Measurements from ENCODE around the gene LCA5.
"Not testable (repeated sequence)": the region's sequence is repeated elsewhere in the genome, so short reads cannot be mapped to it uniquely, and the experiment has no call there.

LCA5 gene

DNA sequence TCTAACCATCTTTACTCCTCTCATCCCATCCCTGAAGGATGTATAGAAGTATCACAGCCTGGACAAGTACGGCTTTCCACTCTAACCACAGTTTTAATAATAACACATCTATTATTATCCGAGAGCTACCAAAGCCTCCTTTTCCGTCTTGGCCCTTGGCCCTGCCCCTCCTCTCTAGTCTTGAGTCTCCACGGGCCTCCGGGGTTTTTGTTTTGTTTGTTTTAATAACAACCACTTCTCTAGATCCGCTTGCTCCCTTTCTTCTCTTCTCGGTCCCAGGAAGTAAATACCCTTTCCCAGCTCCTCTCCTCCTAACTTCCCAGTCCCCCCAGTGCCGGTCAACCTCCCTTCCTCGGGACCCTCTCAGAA, 661 bp downstream of the LCA5 start:
- DNase-seq, result no peak

DNA sequence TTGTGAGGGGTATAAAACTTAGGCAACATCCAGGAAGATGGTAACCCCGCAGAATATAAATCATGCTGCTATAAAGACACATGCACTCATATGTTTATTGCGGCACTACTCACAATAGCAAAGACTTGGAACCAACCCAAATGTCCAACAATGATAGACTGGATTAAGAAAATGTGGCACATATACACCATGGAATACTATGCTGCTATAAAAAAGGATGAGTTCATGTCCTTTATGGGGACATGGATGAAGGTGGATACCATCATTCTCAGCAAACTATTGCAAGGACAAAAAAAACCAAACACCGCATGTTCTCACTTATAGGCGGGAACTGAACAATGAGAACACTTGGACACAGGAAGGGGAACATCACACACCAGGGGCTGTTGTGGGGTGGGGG, 7.7 kb downstream of the LCA5 start:
- not testable (repeated sequence) for DNase-seq

GRCh38 chr6:79526897-79527296, 10.3 kb downstream of the LCA5 start:
- DNase-seq, result no peak

DNA sequence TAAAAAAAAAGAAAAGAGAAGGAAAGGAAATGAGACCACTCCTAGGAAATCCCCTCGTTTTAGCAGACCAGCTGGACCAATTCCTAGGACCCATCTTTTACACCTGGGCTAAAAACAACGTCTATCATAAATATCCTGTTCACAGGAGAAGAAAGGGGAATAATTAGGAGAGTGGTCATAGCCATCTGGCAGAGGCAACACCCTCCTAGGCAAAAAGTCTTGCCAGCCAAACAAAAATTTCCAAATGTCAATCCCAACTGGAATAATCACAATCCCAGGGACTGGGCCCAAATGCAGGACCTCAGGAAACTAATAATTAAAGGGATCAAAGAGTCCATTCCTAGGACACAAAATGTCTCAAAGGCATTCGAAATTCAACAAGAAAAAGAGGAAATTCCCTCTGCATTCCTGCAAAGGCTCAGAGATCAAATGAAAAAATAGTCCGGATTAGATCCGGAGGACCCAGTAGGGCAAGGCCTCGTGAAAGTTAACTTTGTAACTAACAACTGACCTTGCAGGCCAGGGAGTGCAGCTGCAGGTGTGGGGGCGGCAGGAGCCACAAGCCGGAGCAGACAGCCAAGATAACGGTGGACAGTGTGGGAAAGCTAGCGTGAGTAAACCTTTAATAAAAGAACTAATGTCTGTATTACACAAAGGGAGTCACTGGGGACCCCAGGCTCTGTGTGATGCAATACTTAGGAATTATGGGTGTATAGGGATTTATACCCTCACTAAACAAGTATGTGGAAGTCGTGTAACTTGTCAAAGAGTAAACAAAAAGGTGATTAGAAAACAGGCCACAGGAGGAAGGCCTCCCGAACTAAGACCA, 11.7 kb downstream of the LCA5 start:
- no peak for DNase-seq

GRCh38 chr6:79524065-79524464, 13.2 kb downstream of the LCA5 start:
- DNase-seq, result no peak

- DNase-seq, result no peak
Observed at GRCh38 chr6:79522609-79523008, 14.6 kb downstream of the LCA5 start.

GRCh38 chr6:79520534-79520933, 16.7 kb downstream of the LCA5 start:
- no peak for DNase-seq

DNA sequence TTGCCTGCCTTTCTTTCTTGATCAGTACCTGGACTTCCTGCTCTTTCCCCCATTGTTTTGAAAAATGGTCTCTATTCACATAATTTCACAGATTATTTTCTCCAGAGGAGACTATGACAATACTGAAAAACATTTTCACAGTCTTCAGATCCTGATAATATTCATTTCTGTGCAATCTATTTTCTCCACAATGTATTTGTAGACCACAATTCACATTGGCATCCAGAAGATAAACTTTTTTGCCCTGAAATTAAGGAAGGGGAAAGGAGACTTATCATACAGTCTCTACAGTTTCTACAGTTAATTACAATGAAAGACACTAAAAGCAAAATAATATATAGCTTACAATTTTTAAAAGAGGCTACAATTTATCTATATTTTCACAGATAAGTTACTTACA, 18.4 kb downstream of the LCA5 start:
- DNase-seq, result no peak

- DNase-seq, result no peak
Observed at GRCh38 chr6:79515436-79515835, 21.8 kb downstream of the LCA5 start.

DNA sequence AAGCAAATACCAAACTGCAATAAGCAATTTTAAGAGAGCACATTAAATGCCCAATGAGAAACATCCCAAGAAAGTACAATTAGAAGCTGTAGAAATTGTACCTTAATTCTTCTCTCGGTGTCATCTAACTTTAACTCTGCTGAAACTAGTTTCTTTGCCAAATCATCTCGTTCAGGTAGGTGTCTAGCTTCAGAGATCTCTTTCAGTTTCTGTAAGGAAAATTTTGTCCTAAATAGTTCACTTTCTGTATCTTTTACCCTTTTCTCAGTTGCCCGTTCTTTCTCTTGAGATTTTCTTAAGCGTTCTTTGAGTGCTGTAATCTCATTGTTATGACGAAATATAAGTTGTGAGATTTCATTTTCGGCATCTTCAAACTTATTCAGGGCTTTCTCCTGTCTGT, 24.1 kb downstream of the LCA5 start:
- DNase-seq, result no peak

DNA sequence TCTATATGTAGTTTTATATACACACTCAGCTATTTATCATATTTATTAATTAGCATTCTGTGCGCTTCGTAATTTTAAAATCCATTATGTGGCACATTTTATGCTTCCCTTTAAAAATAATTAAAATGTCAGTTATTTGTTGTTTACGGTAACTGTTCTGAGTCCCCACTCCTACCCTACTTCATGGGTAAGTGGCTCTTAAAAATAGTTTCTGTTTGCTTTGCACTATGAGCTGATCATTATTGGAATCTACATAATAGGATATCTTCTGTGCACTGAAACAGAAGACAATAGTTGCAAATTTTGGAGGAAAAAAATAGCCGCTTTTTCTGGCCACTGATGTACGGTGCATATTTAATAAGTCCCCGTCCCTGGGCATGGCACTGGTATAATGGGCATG, 25.2 kb downstream of the LCA5 start:
- no peak for DNase-seq

- no peak for DNase-seq
Observed at GRCh38 chr6:79510707-79511106, 26.5 kb downstream of the LCA5 start.

DNA sequence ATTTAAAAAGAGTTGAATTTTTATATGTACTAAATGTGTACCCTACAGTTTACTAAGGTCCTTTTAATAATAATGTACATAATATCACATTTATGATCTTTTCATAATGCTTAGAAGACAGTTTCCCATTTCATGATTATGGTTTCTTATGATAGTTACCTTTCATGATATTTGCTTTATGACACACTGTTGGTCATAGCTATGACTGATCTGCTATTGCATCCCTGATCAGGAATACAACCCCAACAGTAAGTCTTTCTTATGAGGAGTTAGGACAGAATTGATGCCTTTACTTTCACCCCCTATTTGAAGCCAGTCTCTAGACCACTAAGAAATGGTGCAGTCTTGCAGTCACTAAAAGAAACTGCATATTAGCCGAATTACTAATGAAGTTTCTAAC, 31.0 kb downstream of the LCA5 start:
- no peak for DNase-seq

GRCh38 chr6:79504372-79504771, 32.9 kb downstream of the LCA5 start:
- no peak for DNase-seq

DNA sequence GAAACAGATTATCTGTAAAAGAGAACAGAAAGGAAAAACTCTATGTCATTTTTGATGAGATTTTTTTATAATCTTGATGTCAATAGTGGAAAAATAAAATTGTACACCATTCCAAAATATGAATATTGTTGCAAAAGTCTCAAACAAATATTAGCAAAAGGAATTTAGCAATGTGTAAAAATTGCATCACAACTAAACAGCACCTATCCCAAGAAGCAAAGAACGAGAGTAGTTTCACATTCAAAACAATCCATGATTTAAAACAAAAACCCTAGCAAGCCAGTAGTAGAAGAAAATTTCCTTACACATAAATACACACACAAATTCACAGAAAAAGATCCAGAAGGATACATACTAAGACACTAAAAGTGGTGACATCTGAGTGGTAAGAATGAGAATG, 38.4 kb downstream of the LCA5 start:
- no peak for DNase-seq

DNA sequence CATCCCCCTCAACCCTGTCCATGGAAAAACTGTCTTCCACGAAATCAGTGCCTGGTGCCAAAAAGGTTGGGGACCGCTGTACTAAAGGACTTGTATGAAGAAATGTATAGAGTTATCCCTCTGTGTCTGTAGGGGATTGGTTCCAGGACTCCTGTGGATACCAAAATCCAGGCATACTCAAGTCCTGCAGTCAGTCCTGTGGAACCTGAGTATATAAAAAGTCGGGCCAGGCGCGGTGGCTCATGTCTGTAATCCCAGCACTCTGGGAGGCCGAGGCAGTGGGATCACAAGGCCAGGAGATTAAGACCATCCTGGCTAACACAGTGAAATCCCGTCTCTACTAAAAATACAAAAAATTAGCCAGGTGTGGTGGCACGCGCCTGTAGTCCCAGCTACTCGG, 42.0 kb downstream of the LCA5 start:
- no peak for DNase-seq

- no peak for DNase-seq
Observed at GRCh38 chr6:79494841-79495240, 42.4 kb downstream of the LCA5 start.

DNA sequence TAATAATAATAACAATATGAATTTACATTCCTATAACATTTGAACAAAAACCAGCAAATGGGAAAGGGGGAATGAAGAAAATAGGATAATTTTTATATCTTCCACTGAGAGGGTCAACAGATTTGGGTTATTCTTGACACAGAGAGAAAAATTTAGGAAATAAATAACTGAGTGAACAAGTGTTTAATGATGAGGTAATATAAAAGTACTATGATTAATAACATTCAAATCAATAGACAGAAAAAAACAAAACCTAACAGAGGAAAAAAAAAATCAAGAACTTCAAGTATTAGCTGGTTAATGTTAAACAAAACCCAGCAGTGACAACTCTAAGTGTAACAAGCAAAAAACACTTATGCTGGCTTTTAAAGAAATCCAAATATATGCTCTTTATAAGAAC, 66.5 kb downstream of the LCA5 start:
- no peak for DNase-seq

- no peak for DNase-seq
Observed at GRCh38 chr6:79469376-79470246, 67.6 kb downstream of the LCA5 start.

DNA sequence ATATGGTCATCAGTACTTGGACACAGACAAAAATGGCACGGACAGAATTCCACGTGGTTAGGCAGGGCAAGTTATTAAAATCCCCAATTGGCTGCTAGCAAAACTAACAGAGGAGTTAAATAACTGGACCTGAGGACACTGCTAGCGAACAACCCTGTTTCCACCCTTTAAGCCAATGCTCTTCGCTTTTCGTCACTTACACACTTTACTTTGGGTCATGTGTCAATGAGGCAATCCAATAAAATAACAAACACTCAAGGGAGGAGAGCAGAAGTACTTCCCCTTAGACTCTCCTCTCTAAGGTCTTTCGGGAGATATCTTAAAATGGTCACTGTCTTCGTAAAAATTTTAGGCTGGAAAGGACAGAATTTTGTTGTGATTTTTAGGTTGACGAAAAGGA, 68.6 kb downstream of the LCA5 start:
- no peak for DNase-seq

DNA sequence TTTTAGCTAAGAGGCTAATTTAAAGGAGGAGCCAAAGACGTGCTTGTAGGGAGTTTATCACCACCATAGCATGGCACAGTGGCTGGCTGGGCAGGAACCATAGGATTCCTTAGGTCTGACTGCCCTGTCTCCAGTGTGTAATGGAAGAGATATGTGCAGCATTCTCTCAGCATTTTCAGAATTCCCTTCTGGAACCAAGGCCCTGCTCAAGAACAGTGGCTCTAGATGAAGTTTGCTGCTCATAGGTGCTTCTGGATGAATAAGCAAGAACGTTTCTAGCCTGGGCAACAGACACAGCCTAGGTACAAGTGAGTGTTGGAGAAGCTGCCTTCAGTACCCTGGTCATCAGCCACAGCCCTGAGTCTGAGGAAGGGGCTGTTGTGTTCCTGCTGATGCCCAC, 69.1 kb downstream of the LCA5 start:
- DNase-seq, result no peak

DNA sequence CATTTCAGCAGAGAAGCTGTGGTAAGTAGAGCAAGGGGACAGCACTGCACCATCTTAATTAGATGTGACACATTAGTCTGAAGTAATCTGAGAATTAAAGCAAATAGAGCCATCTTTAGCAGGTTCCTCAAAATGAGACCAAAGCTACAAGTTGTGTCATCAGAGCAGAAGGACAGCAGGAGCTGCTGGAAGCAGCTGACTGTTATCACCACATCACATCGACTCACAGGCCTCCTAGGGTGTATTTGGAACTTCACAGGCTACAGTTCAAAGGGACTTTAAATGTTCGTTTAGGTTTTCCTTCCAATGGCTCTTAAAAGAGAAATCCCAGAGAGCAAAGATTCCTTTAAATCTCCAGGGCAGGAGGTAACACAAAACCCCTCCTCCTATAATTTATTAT, 69.5 kb downstream of the LCA5 start:
- no peak for DNase-seq

DNA sequence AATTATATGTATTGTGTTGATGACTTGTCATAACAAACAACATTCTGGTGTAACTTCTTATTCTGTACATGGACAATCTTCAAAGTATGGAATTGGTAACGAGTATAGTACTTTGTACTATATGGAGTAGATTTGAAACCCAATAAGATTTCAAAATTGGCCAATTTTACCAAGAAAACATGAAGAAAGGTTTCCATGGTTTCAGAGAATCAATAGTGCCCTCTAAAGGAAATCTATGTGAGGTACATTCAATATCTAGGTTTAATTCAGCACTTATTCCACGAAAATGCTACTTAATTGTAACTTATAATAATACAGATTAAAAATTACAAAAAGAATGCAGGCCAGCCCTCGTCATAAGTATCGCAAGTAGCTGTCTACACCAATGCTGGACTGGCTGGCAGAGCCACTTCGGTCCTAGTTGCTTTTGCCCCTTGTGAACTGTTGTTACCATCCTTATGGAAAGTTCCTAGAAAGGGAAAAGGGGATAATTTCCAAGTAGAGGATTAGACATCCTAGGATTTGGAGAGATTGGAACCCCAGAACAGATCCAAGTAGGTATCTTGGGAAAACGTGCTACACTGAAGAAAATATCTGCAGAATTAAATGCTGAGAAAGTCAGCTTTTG, 70.9 kb downstream of the LCA5 start:
- no peak for DNase-seq

- no peak for DNase-seq
Observed at GRCh38 chr6:79465381-79465780, 71.8 kb downstream of the LCA5 start.

Data from NCI-H187 treated with DMSO at 0.1 percent for 48 hours (cell line).